Astrocyte (in vitro differentiated cells and primary cell): ENCODE data around the gene LST1. TPM values are rescaled to one million over a fixed set of nuclear protein-coding genes. Genes with fewer than 3 reads are reported as not detected.
A peak's percentile ranks its signal among the peaks of the same experiment; 100 is the strongest.

Experiments used
- DNase-seq: peaks from one replicate; pipeline ENCODE4 v3.0.0-alpha.2; 2010; ENCODE audit warnings: low read depth
- FAIRE-seq: peaks from 2 replicates; lab custom pipeline; 2011; peaks lifted over from hg19 to GRCh38; lab: Jason Lieb, UNC
- H2AFZ ChIP-seq: 2 replicates; pipeline ENCODE4 v1.6.0; 2012; ENCODE audit warnings: low read depth, low read length, inconsistent platforms
- H3K27ac ChIP-seq: 2 replicates; pipeline ENCODE4 v1.5.1; 2011; ENCODE audit warnings: low read depth, low read length, inconsistent platforms
- H3K27me3 ChIP-seq: 2 replicates; pipeline ENCODE4 v1.6.0; 2011; ENCODE audit warnings: low read length, inconsistent platforms; ENCODE audit not compliant: insufficient read depth
- H3K36me3 ChIP-seq: 2 replicates; pipeline ENCODE4 v1.5.1; 2011; ENCODE audit warnings: low read length, inconsistent platforms; ENCODE audit not compliant: insufficient read depth
- H3K4me1 ChIP-seq: 2 replicates; pipeline ENCODE4 v1.5.1; 2011; ENCODE audit warnings: low read length, inconsistent platforms; ENCODE audit not compliant: insufficient read depth
- H3K4me2 ChIP-seq: 2 replicates; pipeline ENCODE4 v1.6.0; 2012; ENCODE audit warnings: low read length, inconsistent platforms
- H3K4me3 ChIP-seq: 2 replicates; pipeline ENCODE4 v1.5.1; 2011; ENCODE audit warnings: low read depth, mild to moderate bottlenecking, low read length, inconsistent platforms; ENCODE audit not compliant: insufficient read depth
- H3K79me2 ChIP-seq: 2 replicates; pipeline ENCODE4 v1.6.0; 2012; ENCODE audit warnings: mild to moderate bottlenecking, low read length, inconsistent platforms; ENCODE audit not compliant: insufficient read depth
- H3K9ac ChIP-seq: 2 replicates; pipeline ENCODE4 v1.6.0; 2012; ENCODE audit warnings: mild to moderate bottlenecking, low read length, inconsistent platforms
- H3K9me3 ChIP-seq: 2 replicates; pipeline ENCODE4 v1.5.1; 2012; ENCODE audit warnings: low read depth, mild to moderate bottlenecking, low read length, inconsistent platforms; ENCODE audit not compliant: insufficient read depth
- H4K20me1 ChIP-seq: 2 replicates; pipeline ENCODE4 v1.6.0; 2012; ENCODE audit warnings: low read length, inconsistent platforms; ENCODE audit not compliant: insufficient read depth
- H3K27ac Mint-ChIP-seq: one replicate; pipeline ENCODE4 v1.8.0; 2021; ENCODE audit warnings: mild to moderate bottlenecking, mixed read lengths; ENCODE audit not compliant: unreplicated experiment
- H3K27me3 Mint-ChIP-seq: one replicate; pipeline ENCODE4 v1.8.0; 2021; ENCODE audit warnings: low read depth, mixed read lengths; ENCODE audit not compliant: unreplicated experiment
- H3K36me3 Mint-ChIP-seq: one replicate; pipeline ENCODE4 v1.8.0; 2021; ENCODE audit warnings: low read depth, mixed read lengths; ENCODE audit not compliant: unreplicated experiment
- H3K4me1 Mint-ChIP-seq: one replicate; pipeline ENCODE4 v1.8.0; 2021; ENCODE audit warnings: low read depth, mixed read lengths; ENCODE audit not compliant: unreplicated experiment
- H3K4me3 Mint-ChIP-seq: one replicate; pipeline ENCODE4 v1.8.0; 2021; ENCODE audit warnings: mild to moderate bottlenecking, moderate library complexity, mixed read lengths; ENCODE audit not compliant: unreplicated experiment
- H3K9me3 Mint-ChIP-seq: one replicate; pipeline ENCODE4 v1.8.0; 2021; ENCODE audit warnings: mild to moderate bottlenecking, mixed read lengths; ENCODE audit not compliant: unreplicated experiment
- EZH2 ChIP-seq: IDR thresholded peaks from 2 replicates; pipeline ENCODE4 v1.6.1; 2012; ENCODE audit warnings: mild to moderate bottlenecking, low read length, inconsistent platforms; ENCODE audit not compliant: insufficient read depth
- total RNA-seq: library from RNA; stranded (reverse); gene quantifications from 2 replicates; pipeline ENCODE4 v1.2.1, GENCODE V29; 2021
- TF ChIP-seq, protein P1 (sequence below): IDR thresholded peaks from 2 replicates; pipeline ENCODE4 v1.5.1; 2011; ENCODE audit warnings: low read depth, mild to moderate bottlenecking, inconsistent platforms, low read length, moderate library complexity; ENCODE audit not compliant: insufficient read depth

The LST1 gene
- total RNA-seq, 1 donor from 2014 or later, result not detected

DNA sequence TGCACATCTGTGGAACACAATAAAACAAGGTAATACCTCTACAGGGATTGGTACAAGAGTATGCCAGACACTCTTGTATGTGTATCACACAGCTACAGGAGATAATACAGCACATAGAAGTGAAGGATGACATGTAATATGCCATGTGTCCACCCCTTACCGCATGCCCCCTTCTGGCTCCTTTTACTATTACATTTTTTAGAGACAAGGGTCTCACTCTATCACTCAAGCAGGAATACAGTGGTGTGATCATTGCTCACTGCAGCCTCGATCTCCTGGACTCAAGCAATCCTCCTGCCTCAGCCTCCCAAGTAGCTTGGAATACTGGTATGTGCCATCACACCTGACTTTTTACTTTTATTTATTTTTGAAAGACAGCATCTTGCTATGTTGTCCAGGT is 10.9 kb downstream of the LST1 start:
- H3K36me3 Mint-ChIP-seq, result no peaks in the 10 kb centered on the region
- no peak overlapping the region for H3K27ac ChIP-seq
- H3K4me2 ChIP-seq, result no peak overlapping the region
- H3K4me3 ChIP-seq, result no peak overlapping the region
- TF ChIP-seq EZH2, result no peak
- TF ChIP-seq, protein P1, sequence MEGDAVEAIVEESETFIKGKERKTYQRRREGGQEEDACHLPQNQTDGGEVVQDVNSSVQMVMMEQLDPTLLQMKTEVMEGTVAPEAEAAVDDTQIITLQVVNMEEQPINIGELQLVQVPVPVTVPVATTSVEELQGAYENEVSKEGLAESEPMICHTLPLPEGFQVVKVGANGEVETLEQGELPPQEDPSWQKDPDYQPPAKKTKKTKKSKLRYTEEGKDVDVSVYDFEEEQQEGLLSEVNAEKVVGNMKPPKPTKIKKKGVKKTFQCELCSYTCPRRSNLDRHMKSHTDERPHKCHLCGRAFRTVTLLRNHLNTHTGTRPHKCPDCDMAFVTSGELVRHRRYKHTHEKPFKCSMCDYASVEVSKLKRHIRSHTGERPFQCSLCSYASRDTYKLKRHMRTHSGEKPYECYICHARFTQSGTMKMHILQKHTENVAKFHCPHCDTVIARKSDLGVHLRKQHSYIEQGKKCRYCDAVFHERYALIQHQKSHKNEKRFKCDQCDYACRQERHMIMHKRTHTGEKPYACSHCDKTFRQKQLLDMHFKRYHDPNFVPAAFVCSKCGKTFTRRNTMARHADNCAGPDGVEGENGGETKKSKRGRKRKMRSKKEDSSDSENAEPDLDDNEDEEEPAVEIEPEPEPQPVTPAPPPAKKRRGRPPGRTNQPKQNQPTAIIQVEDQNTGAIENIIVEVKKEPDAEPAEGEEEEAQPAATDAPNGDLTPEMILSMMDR, result peak; percentile 32
- no peak for FAIRE-seq
- DNase-seq, result no peak
- no peaks in the 10 kb centered on the region for H3K27me3 ChIP-seq
- H3K27me3 Mint-ChIP-seq, result no peaks in the 10 kb centered on the region
- no peaks in the 10 kb centered on the region for H3K36me3 ChIP-seq
- no peaks in the 10 kb centered on the region for H3K9me3 ChIP-seq
- no peaks in the 10 kb centered on the region for H3K4me1 ChIP-seq
- H3K9ac ChIP-seq, result no peak overlapping the region
- H2AFZ ChIP-seq, result no peak overlapping the region
- no peaks in the 10 kb centered on the region for H3K4me1 Mint-ChIP-seq
- no peaks in the 10 kb centered on the region for H4K20me1 ChIP-seq
- H3K9me3 Mint-ChIP-seq, result no peaks in the 10 kb centered on the region
- no peak overlapping the region for H3K27ac Mint-ChIP-seq
- no peaks in the 10 kb centered on the region for H3K79me2 ChIP-seq
- no peak overlapping the region for H3K4me3 Mint-ChIP-seq

DNA sequence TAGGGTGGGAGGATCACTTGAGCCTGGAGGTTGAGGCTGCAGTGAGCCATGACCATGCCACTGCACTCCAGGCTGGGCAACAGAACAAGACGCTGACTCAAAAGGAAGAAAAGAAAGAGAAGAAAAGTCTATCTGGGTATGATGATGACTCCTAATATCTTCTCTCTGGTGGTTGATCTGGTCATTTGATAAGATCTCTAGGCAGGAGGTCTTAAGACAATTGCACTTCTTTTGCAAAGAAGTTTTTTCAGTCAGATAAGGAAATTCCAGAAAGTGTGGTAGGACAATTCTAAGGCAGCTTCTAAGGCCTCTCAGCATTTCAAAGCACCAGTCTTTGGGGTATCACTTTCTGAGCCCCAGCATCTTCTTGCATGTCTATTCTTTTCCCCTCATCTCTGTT is 21.2 kb downstream of the LST1 start:
- no peaks in the 10 kb centered on the region for H3K36me3 ChIP-seq
- Mint-ChIP-seq H3K4me1 (no peaks in the 10 kb centered on the region), H3K27me3 (peaks cover 2% of the 10 kb centered on the region), H3K9me3 (no peaks in the 10 kb centered on the region), H3K4me3 (no peak overlapping the region), H3K27ac (no peak overlapping the region), H3K36me3 (no peaks in the 10 kb centered on the region)
- no peaks in the 10 kb centered on the region for H3K79me2 ChIP-seq
- FAIRE-seq, result no peak
- H2AFZ ChIP-seq, result no peak overlapping the region
- no peak for DNase-seq
- no peaks in the 10 kb centered on the region for H4K20me1 ChIP-seq
- H3K9ac ChIP-seq, result no peak overlapping the region
- TF ChIP-seq EZH2, result no peak
- TF ChIP-seq, protein P1, result no peak
- H3K9me3 ChIP-seq, result no peaks in the 10 kb centered on the region
- no peaks in the 10 kb centered on the region for H3K4me1 ChIP-seq
- H3K27me3 ChIP-seq, result no peaks in the 10 kb centered on the region
- no peak overlapping the region for H3K4me2 ChIP-seq
- no peak overlapping the region for H3K4me3 ChIP-seq
- no peak overlapping the region for H3K27ac ChIP-seq

DNA sequence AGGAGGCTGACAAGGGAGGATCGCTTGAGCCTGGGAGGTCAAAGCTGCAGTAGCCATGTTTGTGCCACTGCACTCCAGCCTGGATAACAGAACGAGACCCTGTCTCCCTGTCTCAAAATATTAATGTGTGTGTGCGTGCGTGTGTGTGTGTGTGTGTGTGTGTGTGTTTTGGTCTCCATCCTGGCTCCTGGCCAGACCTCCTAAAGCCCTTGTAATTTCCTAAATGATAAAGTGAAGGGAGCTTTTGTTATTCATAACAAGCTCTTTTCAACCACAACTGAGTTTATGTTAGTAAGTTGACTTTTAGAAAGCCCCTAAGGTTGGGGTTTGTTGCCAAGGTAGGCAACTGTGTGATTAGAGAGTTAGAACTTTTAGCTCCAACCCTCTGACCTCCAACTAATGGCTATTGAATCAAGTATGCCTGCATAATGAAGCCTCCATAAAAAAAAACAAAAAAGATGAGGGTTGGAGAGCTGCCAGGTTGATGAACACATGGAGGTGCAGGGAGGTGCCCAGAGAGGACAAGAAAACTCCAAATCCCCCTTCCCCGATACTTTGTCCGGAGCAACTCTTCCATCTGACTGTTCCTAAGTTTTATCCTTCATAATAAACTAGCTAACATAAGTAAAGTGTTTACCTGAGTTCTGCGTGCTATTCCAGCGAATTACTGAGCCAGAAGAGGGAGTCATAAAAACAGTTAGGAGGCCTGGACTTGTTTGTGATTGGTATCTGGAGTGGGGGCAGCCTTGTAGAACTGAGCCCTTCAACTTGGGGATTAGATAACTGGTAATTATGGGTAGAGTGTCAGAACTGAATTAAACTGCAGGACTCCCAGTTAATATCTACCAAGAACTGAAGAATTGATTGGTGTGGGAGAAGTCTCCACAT is 23.7 kb downstream of the LST1 start:
- no peaks in the 10 kb centered on the region for H3K4me1 Mint-ChIP-seq
- no peaks in the 10 kb centered on the region for H4K20me1 ChIP-seq
- DNase-seq, result no peak
- H3K79me2 ChIP-seq, result no peaks in the 10 kb centered on the region
- no peaks in the 10 kb centered on the region for H3K36me3 Mint-ChIP-seq
- FAIRE-seq, result no peak
- no peaks in the 10 kb centered on the region for H3K9me3 Mint-ChIP-seq
- no peak overlapping the region for H3K4me2 ChIP-seq
- no peaks in the 10 kb centered on the region for H3K9me3 ChIP-seq
- TF ChIP-seq, protein P1, result no peak
- TF ChIP-seq EZH2, result no peak
- no peak overlapping the region for H2AFZ ChIP-seq
- H3K4me1 ChIP-seq, result no peaks in the 10 kb centered on the region
- H3K4me3 Mint-ChIP-seq, result no peak overlapping the region
- no peak overlapping the region for H3K4me3 ChIP-seq
- no peak overlapping the region for H3K27ac ChIP-seq
- H3K27me3 Mint-ChIP-seq, result peaks cover 2% of the 10 kb centered on the region
- no peaks in the 10 kb centered on the region for H3K27me3 ChIP-seq
- H3K9ac ChIP-seq, result no peak overlapping the region
- peak overlapping the region; percentile 26 for H3K27ac Mint-ChIP-seq
- no peaks in the 10 kb centered on the region for H3K36me3 ChIP-seq
